HG02981 (cell line): ENCODE results near the gene GPRASP3.

Source experiments
- ATAC-seq: cut with Tn5 transposase; IDR thresholded peaks from one replicate; pipeline ENCODE4 v1.9.1; 2021; ENCODE audit warnings: mild to moderate bottlenecking, moderate library complexity; ENCODE audit not compliant: unreplicated experiment

The GPRASP3 gene

GRCh38 chrX:102745857-102746584 lies 25.5 kb downstream of the GPRASP3 start:
- peak; percentile 48 for ATAC-seq

GRCh38 chrX:102765217-102765616 lies 44.7 kb downstream of the GPRASP3 start:
- no peak for ATAC-seq

- ATAC-seq: no peak
Observed at GRCh38 chrX:102765809-102766208, 45.3 kb downstream of the GPRASP3 start.

GRCh38 chrX:102767287-102767686 lies 46.7 kb downstream of the GPRASP3 start:
- no peak for ATAC-seq

GRCh38 chrX:102768987-102769761 lies 48.6 kb downstream of the GPRASP3 start:
- peak; percentile 95 for ATAC-seq
